ENCODE data around the gene GAST. TPM values are rescaled to one million over a fixed set of nuclear protein-coding genes. Genes with fewer than 3 reads are reported as not detected.

The GAST gene
- total RNA-seq, 1 donor from 2014 or later, result not detected

DNA sequence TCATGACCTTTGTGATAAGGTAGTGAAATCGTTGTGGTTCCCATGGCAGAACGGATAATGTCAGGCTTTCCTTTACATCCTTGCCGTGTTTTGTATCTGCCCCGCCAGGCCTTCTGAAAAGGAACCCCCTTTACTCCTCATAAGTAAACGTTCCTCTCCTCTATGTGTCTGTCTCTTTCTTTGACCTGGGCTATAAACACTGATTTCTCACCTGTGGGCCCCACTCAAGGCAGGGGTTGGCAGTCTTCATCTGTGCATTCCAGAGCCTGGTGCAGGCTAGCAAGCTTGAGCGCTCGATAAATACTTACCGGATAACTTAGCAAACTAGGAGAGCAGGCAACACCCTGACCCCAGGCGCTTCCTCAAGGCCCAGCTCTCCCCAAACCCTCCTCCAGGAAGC is 29.6 kb downstream of the GAST start:
- DNase-seq (no peak), ATAC-seq (no peak)
- H3K9me3 ChIP-seq, result no peaks in the 10 kb centered on the region
- TF ChIP-seq, protein P1, sequence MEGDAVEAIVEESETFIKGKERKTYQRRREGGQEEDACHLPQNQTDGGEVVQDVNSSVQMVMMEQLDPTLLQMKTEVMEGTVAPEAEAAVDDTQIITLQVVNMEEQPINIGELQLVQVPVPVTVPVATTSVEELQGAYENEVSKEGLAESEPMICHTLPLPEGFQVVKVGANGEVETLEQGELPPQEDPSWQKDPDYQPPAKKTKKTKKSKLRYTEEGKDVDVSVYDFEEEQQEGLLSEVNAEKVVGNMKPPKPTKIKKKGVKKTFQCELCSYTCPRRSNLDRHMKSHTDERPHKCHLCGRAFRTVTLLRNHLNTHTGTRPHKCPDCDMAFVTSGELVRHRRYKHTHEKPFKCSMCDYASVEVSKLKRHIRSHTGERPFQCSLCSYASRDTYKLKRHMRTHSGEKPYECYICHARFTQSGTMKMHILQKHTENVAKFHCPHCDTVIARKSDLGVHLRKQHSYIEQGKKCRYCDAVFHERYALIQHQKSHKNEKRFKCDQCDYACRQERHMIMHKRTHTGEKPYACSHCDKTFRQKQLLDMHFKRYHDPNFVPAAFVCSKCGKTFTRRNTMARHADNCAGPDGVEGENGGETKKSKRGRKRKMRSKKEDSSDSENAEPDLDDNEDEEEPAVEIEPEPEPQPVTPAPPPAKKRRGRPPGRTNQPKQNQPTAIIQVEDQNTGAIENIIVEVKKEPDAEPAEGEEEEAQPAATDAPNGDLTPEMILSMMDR (IDR thresholded peaks at IDR 0.05), result no peak
- H3K36me3 ChIP-seq, result no peaks in the 10 kb centered on the region
- peaks cover 4% of the 10 kb centered on the region for H3K4me1 ChIP-seq
- no peak overlapping the region for H3K4me3 ChIP-seq
- H3K27ac ChIP-seq, result no peak overlapping the region
- intact Hi-C loops (cut with DNase I), result no loop called here
- peaks cover 12% of the 10 kb centered on the region for H3K27me3 ChIP-seq (ENCODE audit: low read depth)

DNA sequence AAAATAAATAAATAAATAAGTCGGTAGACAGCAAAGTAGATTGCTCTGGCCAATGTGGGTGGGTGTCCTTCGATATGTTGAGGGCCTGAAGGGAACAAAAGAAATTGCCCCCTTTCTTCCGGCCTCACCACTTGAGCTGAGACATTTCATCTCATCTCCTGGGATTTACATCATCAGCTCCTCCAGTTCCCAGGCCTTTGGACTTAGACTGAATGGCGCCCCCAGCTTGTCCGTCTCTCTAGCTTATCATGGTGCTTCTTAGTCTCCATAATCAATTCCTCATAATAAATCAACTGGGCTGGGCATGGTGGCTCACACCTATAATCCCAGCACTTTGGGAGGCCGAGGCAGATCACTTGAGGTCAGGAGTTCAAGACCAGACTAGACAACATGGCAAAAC is 36.1 kb downstream of the GAST start:
- TF ChIP-seq, protein P1 (IDR thresholded peaks at IDR 0.05), result no peak
- Histone ChIP-seq H3K27ac (no peak overlapping the region), H3K9me3 (no peaks in the 10 kb centered on the region), H3K4me1 (no peaks in the 10 kb centered on the region), H3K27me3 (ENCODE audit: low read depth) (no peaks in the 10 kb centered on the region), H3K36me3 (no peaks in the 10 kb centered on the region), H3K4me3 (no peak overlapping the region)
- DNase-seq (no peak), ATAC-seq (no peak)
- intact Hi-C loops (cut with DNase I), result no loop called here

DNA sequence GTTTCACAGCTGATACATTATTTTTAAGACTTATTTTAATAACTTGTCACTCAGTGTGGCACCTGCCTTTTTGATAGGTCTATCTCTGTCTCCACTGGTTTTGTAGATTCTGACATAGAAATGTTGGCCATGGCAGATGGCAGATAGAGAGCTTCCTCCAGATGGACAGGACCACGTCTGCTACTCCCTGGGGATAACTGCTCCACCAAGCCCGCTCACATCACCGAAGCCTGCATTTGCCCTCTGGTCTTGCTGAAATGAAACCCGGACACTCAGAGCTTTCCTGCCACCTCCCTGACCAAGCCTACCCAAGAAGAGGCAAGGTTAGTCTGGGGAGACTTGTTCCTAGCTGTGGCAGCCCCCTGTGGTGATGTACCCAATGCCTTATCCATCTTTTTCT is 38.7 kb downstream of the GAST start:
- H3K36me3 ChIP-seq, result peaks cover 20% of the 10 kb centered on the region
- intact Hi-C loops (cut with DNase I), result no loop called here
- TF ChIP-seq, protein P1 (IDR thresholded peaks at IDR 0.05), result no peak
- H3K4me3 ChIP-seq, result no peak overlapping the region
- H3K9me3 ChIP-seq, result no peaks in the 10 kb centered on the region
- no peaks in the 10 kb centered on the region for H3K27me3 ChIP-seq (ENCODE audit: low read depth)
- DNase-seq (no peak), ATAC-seq (no peak)
- H3K4me1 ChIP-seq, result no peaks in the 10 kb centered on the region
- no peak overlapping the region for H3K27ac ChIP-seq

DNA sequence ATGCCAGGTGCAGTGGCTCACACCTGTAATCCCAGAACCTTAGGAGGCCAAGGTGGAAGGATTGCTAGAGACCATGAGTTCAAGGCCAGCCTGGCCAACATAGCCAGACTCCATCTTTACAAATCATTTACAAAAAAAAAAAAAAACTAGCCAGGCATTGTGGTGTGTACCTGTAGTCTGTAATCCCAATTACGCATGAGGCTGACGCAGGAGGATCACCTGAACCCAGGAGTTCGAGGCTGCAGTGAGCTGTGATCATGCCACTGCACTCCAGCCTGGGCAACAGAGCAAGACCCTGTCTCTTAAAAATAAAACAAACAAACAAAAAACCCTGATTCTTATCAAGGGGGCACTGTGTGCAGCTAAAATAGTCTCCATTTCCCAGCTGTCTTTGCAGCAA is 39.2 kb downstream of the GAST start:
- Histone ChIP-seq H3K36me3 (peaks cover 24% of the 10 kb centered on the region), H3K4me3 (no peak overlapping the region), H3K4me1 (no peaks in the 10 kb centered on the region), H3K27ac (no peak overlapping the region), H3K27me3 (ENCODE audit: low read depth) (no peaks in the 10 kb centered on the region), H3K9me3 (no peaks in the 10 kb centered on the region)
- intact Hi-C loops (cut with DNase I), result no loop called here
- no peak for DNase-seq
- ATAC-seq, result no peak
- TF ChIP-seq, protein P1 (IDR thresholded peaks at IDR 0.05), result no peak

DNA sequence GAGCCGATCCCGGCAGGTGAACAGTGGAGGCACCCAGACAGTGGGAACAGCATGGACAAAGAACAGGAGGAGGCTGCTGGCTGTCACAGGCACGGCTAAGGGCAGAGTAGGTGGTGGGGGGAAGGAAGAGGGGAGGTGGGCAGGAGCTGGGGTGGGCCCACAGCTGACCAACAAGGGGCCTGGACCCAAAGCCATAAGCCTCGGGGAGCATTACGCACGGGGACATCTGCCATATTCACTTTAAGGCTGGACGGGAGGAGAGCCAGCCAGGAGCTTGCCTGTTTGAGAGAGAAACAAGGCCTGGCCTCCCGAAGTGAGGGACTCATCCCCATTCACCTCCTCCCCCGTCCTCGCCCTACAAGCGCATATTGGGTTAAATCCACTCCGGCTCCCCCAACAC is 41.9 kb downstream of the GAST start:
- intact Hi-C loops (cut with DNase I), result no loop called here
- TF ChIP-seq, protein P1 (IDR thresholded peaks at IDR 0.05), result no peak
- Histone ChIP-seq H3K36me3 (peaks cover 52% of the 10 kb centered on the region), H3K4me1 (no peaks in the 10 kb centered on the region), H3K9me3 (no peaks in the 10 kb centered on the region), H3K27ac (no peak overlapping the region), H3K4me3 (no peak overlapping the region), H3K27me3 (ENCODE audit: low read depth) (no peaks in the 10 kb centered on the region)
- ATAC-seq (no peak), DNase-seq (no peak)

DNA sequence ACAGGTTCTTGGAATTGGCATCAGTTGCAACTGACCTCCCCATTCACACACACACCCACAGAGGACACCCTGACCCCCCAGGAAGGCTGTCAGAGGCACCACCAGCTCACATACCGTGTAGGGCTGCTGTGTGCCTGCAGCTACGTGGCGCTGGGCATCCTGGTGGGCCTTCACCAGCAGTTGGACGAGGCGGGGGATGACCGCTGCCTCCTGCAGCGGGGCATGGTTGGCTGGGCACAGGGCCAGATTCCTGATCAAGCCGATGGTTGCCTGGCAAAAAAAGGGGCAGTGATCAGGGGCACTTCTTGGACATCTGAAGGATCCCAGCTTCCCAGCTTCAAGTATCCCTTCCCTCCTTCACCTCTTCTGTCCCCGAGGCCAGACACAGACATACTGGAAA is 46.5 kb downstream of the GAST start:
- ATAC-seq (no peak), DNase-seq (no peak)
- Histone ChIP-seq H3K27me3 (ENCODE audit: low read depth) (no peaks in the 10 kb centered on the region), H3K36me3 (peaks cover 96% of the 10 kb centered on the region), H3K27ac (no peak overlapping the region), H3K4me3 (no peak overlapping the region), H3K4me1 (no peaks in the 10 kb centered on the region), H3K9me3 (no peaks in the 10 kb centered on the region)
- intact Hi-C loops (cut with DNase I), result no loop called here
- TF ChIP-seq, protein P1 (IDR thresholded peaks at IDR 0.05), result no peak

Measured in lower lobe of right lung (tissue), 2 donors.